Activated T-cell treated with anti-CD3 and anti-CD28 coated beads for 48 hours (primary cell): Measurements from ENCODE around the gene RECQL5.
A peak's percentile ranks its signal among the peaks of the same experiment; 100 is the strongest.

Experiments
- DNase-seq: peaks from one replicate; pipeline ENCODE4 v3.0.0-alpha.2; 2020; ENCODE audit warnings: low read depth

The RECQL5 gene

DNA sequence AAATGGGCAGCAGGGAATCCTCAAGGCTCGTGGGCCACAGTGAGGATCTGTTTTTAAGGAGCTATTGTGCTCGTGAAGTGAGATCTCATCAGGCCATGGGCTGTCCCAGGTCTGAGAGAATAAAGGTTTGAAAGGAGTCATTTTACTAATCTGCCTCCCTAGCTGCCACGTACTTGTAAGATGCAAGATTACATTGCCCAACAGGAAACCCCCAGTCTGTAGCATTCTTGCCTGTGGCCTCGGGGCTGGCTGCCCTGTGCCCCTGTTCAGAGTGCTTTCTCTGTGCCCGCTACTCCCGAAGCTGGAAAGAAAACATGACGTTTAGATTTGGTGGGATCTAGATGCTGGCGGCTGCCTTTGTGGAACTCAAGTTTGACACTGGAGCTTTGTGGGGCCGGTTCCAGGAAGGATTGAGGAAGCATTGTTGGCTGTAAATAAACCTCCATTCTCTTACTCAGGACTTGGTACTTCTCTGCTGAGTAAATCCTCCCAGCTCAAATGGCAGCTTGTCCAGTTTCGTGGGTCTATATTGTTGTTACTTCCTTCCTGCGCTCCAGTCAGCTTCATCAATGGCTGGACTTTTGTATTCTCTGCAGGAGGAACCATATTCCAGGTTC is 21.4 kb upstream of the RECQL5 start:
- peak; percentile 6 for DNase-seq

DNA sequence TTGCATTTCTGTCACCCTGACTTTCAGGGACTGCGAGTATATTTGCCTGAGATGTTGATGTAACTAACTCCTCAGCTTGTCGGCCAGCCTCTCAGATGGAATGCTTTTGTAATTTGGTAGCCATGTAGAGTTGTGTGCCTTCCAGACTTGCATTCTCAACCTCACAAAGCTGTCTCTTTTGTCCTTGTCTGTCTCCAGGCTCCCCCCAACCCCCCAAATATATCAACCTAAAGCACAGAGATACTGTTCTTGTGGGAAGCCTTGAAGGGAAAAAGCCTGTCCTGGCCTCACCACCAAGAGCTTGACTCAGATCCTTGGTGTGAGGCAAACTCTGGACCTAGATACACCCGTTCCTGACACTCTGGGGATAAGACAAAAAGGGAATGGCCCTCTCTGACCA is 18.5 kb upstream of the RECQL5 start:
- DNase-seq, result no peak

DNA sequence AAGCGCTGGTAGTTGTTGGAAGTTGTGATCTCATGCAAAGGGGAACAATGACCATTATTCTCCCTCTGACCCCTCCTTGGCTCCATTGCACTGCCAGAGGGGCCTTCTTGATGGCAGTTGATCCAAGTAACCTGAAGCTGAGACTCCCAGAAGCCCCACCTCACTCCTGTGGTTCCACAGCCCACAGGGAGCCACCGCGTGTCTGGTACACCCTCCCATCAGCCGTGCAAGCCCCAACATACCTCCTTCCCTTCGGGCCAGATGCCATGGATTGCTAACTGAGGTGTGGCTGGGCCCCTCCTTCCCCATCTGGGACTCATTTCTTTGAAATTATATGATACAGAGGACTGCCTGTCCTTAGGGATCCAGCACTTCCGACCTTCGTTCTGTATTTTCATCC is 18.0 kb upstream of the RECQL5 start:
- no peak for DNase-seq

DNA sequence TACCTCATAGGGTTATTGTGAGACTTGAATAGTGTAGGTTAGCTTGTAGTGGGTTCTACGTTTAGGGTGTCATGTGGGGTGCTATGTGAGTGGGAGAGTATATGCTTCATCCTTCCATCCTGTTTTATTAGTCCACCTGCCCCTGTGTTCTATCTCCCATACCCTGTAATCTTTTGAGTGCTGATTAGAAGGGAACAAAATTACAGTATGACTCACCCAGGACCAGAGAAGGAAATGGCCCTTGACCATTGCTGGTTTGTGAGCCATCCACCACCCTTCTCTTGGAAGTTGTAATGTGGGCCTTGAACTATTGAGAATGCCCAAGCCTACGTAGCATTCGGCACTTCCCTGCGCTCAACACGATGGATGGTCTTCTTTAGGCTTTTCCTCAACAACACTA is 17.3 kb upstream of the RECQL5 start:
- no peak for DNase-seq

DNA sequence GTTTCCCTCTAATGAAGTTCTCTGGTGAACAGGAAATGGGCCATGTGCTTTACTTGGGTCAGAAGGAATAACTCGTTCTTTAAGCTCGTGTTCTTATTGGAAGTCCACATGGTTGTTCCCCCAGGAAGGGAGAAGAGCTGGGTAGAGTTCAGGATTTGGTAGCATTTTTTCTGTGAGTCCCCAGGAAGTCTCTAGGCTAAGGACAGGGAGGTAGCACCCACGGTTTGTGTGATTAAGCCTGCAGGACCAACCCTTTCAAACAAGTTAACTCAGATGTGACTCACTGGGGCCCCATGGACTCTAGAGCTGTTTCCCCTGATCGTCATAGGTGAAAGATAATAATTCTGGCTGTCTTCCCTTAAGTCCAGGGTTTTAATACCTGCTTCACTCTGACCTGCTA is 16.6 kb upstream of the RECQL5 start:
- no peak for DNase-seq

DNA sequence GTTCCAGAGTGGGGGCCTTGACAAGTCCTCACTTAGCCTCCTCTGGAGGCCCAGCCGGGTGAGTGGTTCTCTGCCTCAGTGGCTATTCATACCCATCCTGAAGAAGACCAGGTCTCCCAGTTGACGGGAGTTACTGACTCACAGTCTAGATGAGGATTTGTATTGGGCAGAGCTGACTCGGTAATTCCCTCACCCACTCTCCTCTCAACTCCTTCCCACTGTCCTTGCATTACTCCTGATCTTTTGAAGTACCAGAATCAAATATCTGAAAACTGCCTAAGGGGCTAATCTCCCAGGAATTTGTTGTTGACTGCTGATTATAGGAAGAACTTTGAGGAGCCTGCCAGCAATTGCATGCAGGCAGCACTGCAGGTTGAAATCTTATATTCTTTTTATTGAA is 14.3 kb upstream of the RECQL5 start:
- no peak for DNase-seq

DNA sequence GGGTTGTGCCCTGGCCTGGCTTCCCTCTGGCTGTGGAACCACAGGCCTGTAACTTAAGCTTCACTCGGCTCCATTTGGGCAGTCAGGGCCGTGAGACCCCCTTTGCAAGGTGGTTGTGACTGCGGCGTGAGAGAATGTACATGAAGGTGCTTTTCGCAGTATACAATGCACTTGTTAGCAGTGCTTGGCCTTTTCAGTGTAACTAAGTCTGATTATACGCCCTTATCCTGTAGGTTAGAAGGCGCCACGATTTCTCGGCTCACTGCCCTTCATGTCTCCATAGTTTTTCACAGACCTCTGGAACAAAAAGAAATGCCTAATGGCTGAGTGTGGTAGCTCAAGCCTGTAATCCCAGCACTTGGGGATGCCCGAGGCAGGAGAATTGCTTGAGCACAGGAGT is 13.5 kb upstream of the RECQL5 start:
- no peak for DNase-seq

DNA sequence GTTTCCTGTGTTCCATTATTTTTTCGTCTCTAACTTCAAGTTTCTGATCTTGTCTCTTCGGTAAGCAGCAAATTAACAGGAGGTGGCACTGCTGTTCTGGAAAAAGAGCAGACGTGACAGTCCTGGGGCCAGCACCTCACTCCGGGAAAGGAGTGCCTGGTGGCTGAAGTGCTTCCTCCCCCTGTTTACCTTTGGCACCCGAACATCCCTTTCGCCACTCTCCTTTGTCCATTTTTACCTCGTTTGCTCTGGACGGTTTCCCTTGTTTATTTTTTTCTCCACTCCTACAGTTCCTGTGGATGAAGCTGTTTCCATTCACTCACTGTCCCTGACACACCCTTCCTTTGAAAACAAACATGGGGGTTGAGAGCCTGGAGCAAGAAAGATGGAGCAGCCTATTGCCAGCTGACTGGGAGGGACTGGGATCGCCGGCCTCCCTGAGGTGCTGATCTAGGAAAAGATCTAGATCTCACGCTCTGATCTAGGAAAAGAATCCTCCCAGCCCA is 12.8 kb upstream of the RECQL5 start:
- no peak for DNase-seq

DNA sequence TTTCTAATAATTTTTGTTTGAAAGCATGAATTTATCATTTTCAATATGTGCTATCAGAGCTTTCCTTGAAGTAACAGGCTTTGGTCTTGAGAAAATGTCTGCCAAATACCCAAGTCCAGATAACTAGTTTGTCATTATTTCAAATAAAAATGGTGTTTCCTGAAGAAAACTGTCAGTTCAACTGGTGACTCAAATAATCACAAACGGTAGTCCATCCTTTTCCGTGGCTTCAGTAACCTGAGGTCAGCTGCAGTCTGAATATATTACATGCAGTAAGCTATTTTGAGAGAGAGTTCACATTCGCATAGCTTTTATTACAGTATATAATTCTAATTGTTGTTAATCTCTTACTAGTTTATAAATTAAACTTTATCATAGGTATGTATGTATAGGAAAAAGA is 9.5 kb upstream of the RECQL5 start:
- no peak for DNase-seq

DNA sequence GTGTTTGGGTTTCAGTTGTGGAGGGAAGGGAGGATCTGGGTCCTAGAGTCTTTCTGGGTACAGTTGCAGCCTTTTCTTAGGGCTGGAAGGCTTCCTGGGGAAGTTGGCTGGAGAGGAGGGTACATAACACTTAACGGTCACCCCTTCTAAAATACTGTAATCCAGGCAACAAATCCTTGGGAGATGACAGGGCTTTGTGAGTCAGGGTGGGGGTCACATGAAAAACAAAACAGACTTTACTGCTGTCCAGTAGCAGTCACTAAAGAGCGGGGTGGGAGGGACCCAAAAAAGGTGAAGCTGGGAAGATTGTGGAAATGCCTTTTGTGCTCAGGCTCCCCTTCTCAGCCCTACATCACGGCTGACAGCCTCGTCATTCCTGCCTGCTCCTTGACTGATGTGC is 6.5 kb upstream of the RECQL5 start:
- no peak for DNase-seq

DNA sequence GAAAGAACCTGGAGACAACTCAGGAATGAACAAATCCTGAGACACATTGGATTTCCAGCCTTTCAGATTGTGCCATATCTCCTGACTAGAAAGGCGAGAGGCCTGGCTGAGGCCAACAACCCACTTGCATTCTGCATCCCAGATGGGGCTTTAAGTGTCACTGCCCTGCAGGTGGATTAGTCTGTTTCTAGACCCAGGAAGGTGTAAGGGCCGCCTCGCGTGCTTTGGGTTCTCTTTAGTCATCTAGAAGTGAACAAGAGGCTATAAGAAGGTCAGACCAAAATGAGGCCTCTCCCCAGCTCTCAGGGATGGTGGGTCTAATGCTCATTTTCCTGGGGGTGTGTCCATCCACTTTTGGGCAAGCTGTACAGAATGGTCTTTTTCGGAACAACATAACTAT is 5.1 kb upstream of the RECQL5 start:
- no peak for DNase-seq

DNA sequence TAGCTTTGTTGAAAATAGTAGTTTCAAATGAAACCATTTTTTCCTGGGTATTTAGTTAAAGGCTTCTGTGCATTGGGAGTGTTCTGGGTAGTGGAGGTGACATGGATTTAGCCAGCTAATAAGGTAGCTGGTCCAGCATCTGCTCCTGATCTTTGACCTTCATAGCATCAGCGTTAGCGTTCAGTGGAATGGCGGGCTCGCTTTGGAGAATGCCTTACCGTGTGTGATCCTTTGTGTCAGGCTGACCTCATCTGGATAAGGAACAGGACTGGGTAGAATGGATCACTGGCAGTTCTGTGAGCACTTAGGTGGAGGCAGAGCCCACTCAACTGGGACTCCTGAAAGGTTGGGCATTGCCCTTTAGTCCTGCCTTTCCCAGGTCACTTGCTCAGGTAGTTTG is 3.9 kb upstream of the RECQL5 start:
- DNase-seq, result no peak

DNA sequence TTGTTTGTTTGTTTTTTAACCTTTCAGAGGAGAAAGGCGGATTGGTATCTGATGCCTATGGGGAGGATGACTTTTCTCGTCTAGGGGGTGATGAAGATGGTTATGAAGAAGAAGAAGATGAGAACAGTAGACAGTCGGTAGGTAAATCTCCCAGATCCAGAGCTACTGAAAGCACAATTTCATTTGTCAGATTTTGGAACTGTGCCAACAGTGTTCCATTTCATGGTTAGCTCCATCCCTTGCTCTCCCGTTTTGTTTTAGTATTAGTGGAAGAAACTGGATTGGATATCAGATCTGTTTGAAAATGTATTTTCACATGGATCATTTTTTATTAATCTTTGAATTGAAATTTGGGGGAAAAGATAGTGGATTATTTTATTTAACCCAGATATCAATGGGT is 1.5 kb upstream of the RECQL5 start:
- DNase-seq, result no peak

DNA sequence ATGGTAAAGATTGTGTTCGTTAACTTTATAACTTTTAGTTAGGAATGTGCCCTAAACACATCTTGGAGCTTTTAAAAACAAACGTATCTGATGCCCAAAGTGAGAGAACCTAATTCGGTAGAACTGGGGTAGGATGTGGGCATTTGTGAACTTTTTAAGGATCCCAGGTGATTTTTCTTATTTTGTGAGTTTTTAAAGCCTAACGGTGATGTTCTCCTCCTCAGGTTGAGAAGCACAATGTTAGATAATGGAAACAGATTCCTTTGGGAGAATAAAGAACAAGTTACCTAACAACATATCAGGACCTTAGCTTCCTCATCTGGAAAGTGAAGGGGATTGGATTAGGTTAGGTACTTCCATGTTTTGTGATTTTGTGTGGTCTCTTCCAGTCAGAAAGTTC is 871 bp upstream of the RECQL5 start:
- no peak for DNase-seq

DNA sequence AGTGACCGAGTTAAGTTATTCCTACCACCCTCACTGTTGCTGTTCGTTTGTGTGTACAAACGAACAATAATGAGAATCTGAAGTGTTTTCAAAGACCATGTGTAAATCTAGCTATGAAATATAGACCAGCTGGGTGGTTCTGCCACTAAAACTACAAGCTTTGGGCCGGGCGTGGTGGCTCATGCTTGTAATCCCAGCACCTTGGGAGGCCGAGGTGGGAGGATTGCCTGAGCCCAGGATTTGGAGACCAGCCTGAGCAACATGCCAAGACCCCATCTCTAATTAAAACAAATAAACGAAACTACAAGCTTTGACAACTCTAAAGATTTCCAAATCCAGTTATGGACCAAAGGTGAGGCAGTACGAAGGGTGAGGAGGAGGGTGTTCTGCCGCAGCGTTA is 973 bp downstream of the RECQL5 start:
- no peak for DNase-seq

DNA sequence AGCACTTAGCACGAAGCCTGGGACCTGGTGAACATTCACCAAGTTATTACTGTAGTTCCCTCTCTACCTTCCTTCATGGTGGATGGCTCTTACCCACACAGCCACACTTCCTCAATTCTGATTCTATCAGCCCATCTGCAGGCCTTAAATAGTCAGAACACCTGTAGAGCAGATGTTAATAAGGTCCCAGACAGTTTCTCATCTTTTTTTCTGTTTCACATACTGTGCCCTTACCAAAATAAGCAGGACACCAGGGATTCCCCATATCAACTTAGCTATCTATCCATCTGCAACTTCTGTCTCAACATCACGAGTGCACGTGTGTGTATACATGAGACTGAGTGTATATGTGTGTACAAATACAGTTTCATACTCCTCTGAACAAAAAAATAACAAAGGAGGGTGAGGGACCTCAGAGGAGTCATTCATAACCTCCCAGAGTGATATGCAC is 2.8 kb downstream of the RECQL5 start:
- DNase-seq, result no peak

DNA sequence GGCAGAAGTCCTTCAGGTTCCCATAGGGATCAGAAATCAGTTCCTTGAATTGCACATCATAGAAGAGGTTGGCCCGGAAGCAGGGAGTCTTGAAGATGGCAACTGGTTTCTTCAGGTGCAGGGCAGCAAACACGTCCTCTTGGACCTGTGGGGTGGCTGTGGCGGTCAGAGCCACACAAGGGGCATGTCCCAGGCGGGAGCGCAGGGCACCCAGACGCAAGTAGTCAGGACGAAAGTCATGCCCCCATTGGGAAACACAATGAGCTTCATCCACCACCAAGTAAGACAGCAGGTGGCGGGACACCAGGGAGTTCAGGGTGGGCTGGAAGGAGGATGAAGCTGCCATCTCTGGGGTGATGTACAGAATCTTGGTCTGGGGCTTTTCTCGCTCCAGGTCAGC is 4.4 kb downstream of the RECQL5 start:
- no peak for DNase-seq

DNA sequence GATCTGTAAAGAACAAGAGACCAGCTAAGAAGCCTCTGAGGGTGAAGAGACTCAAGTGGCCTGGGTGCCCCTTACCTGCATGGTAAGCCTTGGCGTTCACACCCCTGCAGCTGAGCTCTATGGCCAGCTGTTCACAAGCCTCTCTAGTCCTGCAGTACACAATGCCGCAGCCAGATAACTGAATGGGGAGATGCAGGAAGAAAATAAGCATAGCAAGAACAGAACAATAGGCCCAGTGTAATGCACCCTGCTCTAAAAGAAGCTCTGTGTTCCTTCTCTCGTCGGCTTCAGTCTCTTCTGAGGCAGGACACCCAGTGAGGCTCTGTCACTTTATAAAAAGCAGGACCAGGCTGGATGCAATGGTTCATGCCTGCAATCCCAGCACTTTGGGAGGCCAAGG is 5.4 kb downstream of the RECQL5 start:
- no peak for DNase-seq

DNA sequence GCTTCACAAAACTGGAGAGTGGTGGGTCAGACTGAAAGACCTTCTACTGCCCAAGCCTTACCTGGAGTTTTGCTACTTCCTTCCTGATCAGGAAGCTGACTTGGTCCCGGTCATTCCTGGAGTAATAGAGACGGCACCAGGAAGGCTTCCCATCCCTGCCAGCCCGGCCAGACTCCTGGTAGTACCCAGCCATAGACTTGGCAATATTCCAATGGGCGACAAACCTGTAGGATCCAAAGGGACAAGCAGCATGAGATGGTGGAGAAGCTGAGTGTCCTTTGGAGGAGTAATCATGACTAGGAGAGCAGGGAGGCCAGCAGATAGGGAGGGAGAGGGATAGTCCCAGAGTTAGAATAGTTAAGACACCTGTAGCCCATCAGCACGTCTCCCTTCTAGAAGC is 8.7 kb downstream of the RECQL5 start:
- DNase-seq, result no peak

DNA sequence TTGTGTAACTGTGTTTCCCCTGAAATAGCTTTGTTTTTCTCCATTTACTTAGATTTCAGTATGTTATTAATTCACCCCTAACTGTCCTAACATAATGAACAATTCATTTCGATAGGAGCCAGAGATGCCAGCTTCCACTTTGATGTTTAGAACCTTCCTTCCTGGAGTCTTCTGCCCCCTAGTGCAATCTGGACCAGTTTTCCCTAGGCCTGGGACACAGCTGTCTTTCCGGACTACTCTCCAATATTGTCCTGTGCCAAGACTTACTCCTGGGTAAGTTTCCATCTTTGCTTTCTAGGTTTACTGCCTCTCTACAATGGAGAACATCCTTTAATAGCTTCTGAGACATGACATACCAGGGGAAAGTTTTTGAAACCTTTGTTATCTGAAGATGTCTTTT is 12.8 kb downstream of the RECQL5 start:
- no peak for DNase-seq

DNA sequence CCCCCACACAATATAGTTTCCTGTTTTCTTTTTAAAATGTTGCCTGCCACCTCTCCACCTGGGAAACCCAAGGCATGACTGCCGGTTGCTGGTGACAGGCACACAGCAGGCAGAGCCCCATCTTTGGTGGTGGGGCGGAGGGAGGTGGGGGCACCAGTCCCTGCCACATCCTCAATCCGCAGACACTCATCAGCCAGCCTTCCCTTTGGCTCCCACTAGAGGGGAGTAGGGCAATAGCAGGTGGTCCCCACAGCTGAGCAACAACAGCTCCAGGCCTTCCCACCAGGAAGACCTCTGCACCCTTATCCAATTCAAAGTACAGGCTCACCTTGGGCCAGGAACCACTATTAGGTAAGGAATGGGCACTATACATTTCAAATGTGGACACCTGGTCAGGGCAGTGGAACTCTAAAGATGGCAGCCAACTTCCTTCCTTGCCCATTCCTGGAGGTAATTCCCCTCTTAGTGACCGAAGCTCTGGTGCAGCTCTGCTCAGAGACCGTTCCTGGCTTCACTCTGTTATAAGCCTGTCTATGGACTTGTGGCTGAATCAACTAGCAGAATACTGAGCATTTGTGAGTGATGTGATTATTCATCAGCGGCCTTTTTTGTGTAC is 13.9 kb downstream of the RECQL5 start:
- no peak for DNase-seq

DNA sequence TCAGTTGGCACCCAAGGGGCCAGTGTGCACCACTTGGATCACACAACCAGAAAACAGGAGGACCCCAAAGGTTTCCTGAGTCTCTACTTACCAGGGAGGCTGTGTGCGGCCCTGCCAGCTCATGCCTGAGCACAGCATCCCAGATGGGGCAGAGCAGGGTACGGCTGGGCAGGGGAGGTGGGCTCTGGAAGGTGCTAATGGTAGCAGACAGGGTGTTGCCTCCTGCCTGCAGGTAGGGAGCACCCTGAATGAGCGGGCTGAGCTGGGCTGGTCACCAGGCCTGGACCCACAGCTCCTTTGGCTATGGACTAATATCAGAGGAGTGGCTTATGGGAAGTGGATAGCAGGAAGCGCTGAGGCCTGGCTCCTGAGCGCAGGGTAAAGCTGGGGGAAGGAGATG is 14.6 kb downstream of the RECQL5 start:
- no peak for DNase-seq

DNA sequence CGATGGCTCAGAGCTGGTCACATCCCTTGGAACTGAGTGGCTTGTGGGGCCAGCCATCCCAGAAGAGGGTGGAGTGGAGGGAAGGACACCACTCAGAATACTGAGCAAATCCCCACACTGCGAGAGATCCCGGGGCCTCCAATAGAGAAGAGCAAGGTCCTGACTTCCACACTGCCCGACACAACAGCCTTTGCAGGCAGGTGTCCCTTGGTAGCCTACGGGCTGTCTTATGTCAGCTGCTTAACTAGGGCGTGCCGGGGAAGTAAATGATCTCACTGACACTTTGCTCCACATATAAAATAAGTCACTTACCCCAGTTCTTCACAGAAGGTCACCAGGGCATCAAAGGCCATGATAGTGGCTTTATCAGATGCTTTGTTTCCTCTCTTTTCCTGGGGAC is 16.1 kb downstream of the RECQL5 start:
- DNase-seq, result no peak

DNA sequence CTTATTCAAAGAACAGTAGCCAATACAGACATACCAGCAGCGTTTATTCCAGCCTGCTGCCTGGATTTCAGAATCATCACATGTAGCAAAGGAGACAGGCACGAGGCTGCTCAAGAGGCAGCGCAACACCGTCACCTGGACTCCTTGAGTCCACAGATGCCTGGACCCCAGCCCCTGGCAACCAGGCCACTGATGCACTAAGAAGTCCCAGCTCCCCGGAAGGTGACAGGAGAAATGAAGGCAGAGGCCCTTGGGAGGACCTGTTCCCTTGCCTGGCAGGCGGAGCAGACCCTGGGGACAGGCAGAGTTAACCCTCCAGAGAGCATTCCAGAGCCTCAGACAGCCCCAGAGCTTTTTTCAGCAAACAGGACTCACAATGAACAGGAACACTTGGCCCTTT is 17.3 kb downstream of the RECQL5 start:
- DNase-seq, result no peak
